CD4-positive, alpha-beta T cell (primary cell): Measurements from ENCODE around the gene ATOX1. TPM values are rescaled to one million over a fixed set of nuclear protein-coding genes. Genes with fewer than 3 reads are reported as not detected.
A peak's percentile ranks its signal among the peaks of the same experiment; 100 is the strongest.

Experiments
- ATAC-seq: fragments of 200-7000 bp; cut with Tn5 transposase; one replicate; pipeline ENCODE4 v1.10.0; 2022; ENCODE audit warnings: mild to moderate bottlenecking; ENCODE audit not compliant: poor library complexity
- CTCF ChIA-PET: fragments of 350-600 bp; sonication (Branson Sonifier 250); formaldehyde crosslinking; loops from one replicate; lab custom pipeline; 2021; ENCODE audit warnings: antibody characterized with exemption, inconsistent platforms; lab: Charles Lee
- POLR2A ChIA-PET: fragments of 350-600 bp; sonication (Branson Sonifier 250); formaldehyde crosslinking; loops from one replicate; lab custom pipeline; 2021; ENCODE audit warnings: antibody characterized with exemption, inconsistent platforms; lab: Charles Lee
- DNase-seq, 14 experiments: peaks; one replicate each; pipeline ENCODE4 v3.0.0-alpha.2; 2013 to 2020; ENCODE audit warnings: mixed read lengths in 2 of 14
- H3K27ac ChIP-seq, 2 donors: one replicate each; pipeline versions ENCODE4 v1.5.1 to v1.7.0; 2013; ENCODE audit warnings: low read length in 2 of 2, low read depth in 1 of 2, mild to moderate bottlenecking in 1 of 2
- H3K27me3 ChIP-seq, 2 experiments: 1 replicate in 1 of 2; 2 replicates in 1 of 2; pipeline versions ENCODE4 v1.6.1 to v1.7.0; 2013; ENCODE audit warnings: low read length in 2 of 2, control low read depth in 1 of 2, mild to moderate bottlenecking in 1 of 2, moderate library complexity in 1 of 2; ENCODE audit not compliant: insufficient read depth in 2 of 2, control insufficient read depth in 1 of 2
- H3K36me3 ChIP-seq: one replicate; pipeline ENCODE4 v1.6.1; 2013; ENCODE audit warnings: low read length, control low read depth; ENCODE audit not compliant: insufficient read depth
- H3K4me1 ChIP-seq: one replicate; pipeline ENCODE4 v1.6.1; 2013; ENCODE audit warnings: low read length, control low read depth; ENCODE audit not compliant: insufficient read depth
- H3K4me3 ChIP-seq: one replicate; pipeline ENCODE4 v1.5.1; 2013; ENCODE audit warnings: mild to moderate bottlenecking, low read length, moderate library complexity
- H3K9me3 ChIP-seq, 2 experiments: 1 replicate in 1 of 2; 2 replicates in 1 of 2; pipeline versions ENCODE4 v1.6.1 to v1.7.0; 2013; ENCODE audit warnings: low read length in 2 of 2, mild to moderate bottlenecking in 2 of 2, control low read depth in 1 of 2, moderate library complexity in 1 of 2; ENCODE audit not compliant: control insufficient read depth in 1 of 2, insufficient read depth in 1 of 2
- H3K27ac Mint-ChIP-seq: one replicate; pipeline ENCODE4 v1.8.0; 2020; ENCODE audit warnings: mixed read lengths
- H3K27me3 Mint-ChIP-seq: one replicate; pipeline ENCODE4 v1.8.0; 2021; ENCODE audit warnings: mixed read lengths
- H3K36me3 Mint-ChIP-seq: one replicate; pipeline ENCODE4 v1.8.0; 2021; ENCODE audit warnings: low read depth, mixed read lengths
- H3K4me1 Mint-ChIP-seq: one replicate; pipeline ENCODE4 v1.8.0; 2021; ENCODE audit warnings: low read depth, mixed read lengths
- H3K4me3 Mint-ChIP-seq: one replicate; pipeline ENCODE4 v1.8.0; 2020; ENCODE audit warnings: mild to moderate bottlenecking, mixed read lengths
- H3K9me3 Mint-ChIP-seq: one replicate; pipeline ENCODE4 v1.8.0; 2020; ENCODE audit warnings: mixed read lengths
- CTCF ChIP-seq: fragments of 200-600 bp; IDR thresholded peaks from one replicate; pipeline ENCODE4 v1.8.0; 2022; ENCODE audit warnings: antibody characterized with exemption, mild to moderate bottlenecking
- intact Hi-C, 2 experiments: fragments of 100-400 bp; cut with DNase I in 1 of 2; cut with micrococcal nuclease in 1 of 2; formaldehyde crosslinking; loops; one replicate each; pipeline versions ENCODE4 v1.15.1 to v1.9.0; 2023 to 2025; cut with DNase I, micrococcal nuclease
- total RNA-seq, 174 experiments: library from RNA in 2 of 174; stranded (reverse) in 2 of 174; gene quantifications; one replicate each; pipeline ENCODE4 v1.2.3 and lab custom pipeline; 2021 to 2026

Gene ATOX1
- total RNA-seq, 2 experiments from 2014 or later: 11.2 to 13.3 TPM

GRCh38 chr5:151750121-151750520 lies 8.3 kb downstream of the ATOX1 start:
- Histone ChIP-seq H3K4me1 (peaks cover 40% of the 10 kb centered on the region), H3K9me3 (no peaks in the 10 kb centered on the region), H3K36me3 (peaks cover 21% of the 10 kb centered on the region), H3K4me3 (no peak overlapping the region), H3K27me3 (no peaks in the 10 kb centered on the region), H3K27ac (peak overlapping the region in 1 of 2 donors; percentile 28)
- ATAC-seq (no peak), DNase-seq (no peak)
- intact Hi-C loops: loop anchor here in 1 of 2 experiments (10.0 kb wide), 1 partner anchor 665 kb away; the partner anchor contains the start of gene TNIP1
- POLR2A ChIA-PET: interaction anchor here (1.0 to 4.1 kb wide), 2 partner anchors 8 to 21 kb away, joined by 3 to 17 read pairs; partner anchors contain the start of genes ATOX1 and G3BP1
- Mint-ChIP-seq H3K4me3 (no peak overlapping the region), H3K27ac (peak overlapping the region; percentile 81), H3K9me3 (no peaks in the 10 kb centered on the region), H3K4me1 (peaks cover 48% of the 10 kb centered on the region), H3K27me3 (no peaks in the 10 kb centered on the region), H3K36me3 (peaks cover 30% of the 10 kb centered on the region)
- TF ChIP-seq CTCF: no peak
- CTCF ChIA-PET: interaction anchor here (0.7 to 1.7 kb wide), 2 partner anchors 8 to 471 kb away, joined by 4 to 6 read pairs; partner anchors contain the start of gene ATOX1

- no peak overlapping the region for H3K4me3 Mint-ChIP-seq
- TF ChIP-seq CTCF: no peak
- H3K36me3 Mint-ChIP-seq: peaks cover 48% of the 10 kb centered on the region
- intact Hi-C loops: loop anchor here in 1 of 2 experiments (10.0 kb wide), 1 partner anchor 240 kb away; no protein-coding TSS in a partner anchor
- ChIA-PET POLR2A (interaction anchor here (2.0 kb wide), 1 partner anchor 26 kb away, joined by 6 read pairs; the partner anchor contains the start of gene G3BP1), CTCF (no interaction called here)
- DNase-seq (peak in 8 of 14 experiments; percentile 13 to 79 (median 40)), ATAC-seq (peak; percentile 47)
- H3K27ac ChIP-seq: peak overlapping the region in 1 of 2 donors; percentile 55
- H3K4me1 Mint-ChIP-seq: peaks cover 44% of the 10 kb centered on the region
- H3K27ac Mint-ChIP-seq: peak overlapping the region; percentile 88
- H3K27me3 Mint-ChIP-seq: no peaks in the 10 kb centered on the region
- no peaks in the 10 kb centered on the region for H3K9me3 ChIP-seq
- no peak overlapping the region for H3K4me3 ChIP-seq
- H3K27me3 ChIP-seq: no peaks in the 10 kb centered on the region
- peaks cover 25% of the 10 kb centered on the region for H3K36me3 ChIP-seq
- no peaks in the 10 kb centered on the region for H3K9me3 Mint-ChIP-seq
- peaks cover 49% of the 10 kb centered on the region for H3K4me1 ChIP-seq
Measured at GRCh38 chr5:151745071-151745705, 13.2 kb downstream of the ATOX1 start.

GRCh38 chr5:151743530-151743929 lies 14.9 kb downstream of the ATOX1 start:
- CTCF ChIA-PET: no interaction called here
- no peak overlapping the region for H3K27ac ChIP-seq
- peaks cover 29% of the 10 kb centered on the region for H3K36me3 ChIP-seq
- POLR2A ChIA-PET: no interaction called here
- Mint-ChIP-seq H3K27me3 (no peaks in the 10 kb centered on the region), H3K9me3 (no peaks in the 10 kb centered on the region), H3K4me1 (peaks cover 38% of the 10 kb centered on the region), H3K27ac (no peak overlapping the region), H3K36me3 (peaks cover 42% of the 10 kb centered on the region), H3K4me3 (no peak overlapping the region)
- TF ChIP-seq CTCF: no peak
- intact Hi-C loops: loop anchor here in 1 of 2 experiments (5.0 to 10.0 kb wide), 2 partner anchors 239 to 296 kb away; partner anchors contain the start of gene SLC36A1
- H3K4me3 ChIP-seq: no peak overlapping the region
- ATAC-seq (no peak), DNase-seq (no peak)
- H3K4me1 ChIP-seq: peaks cover 33% of the 10 kb centered on the region
- H3K9me3 ChIP-seq: no peaks in the 10 kb centered on the region
- H3K27me3 ChIP-seq: no peaks in the 10 kb centered on the region
